Activated CD8-positive, alpha-beta memory T cell treated with anti-CD3 and anti-CD28 coated beads for 1 hour (primary cell): ENCODE data around the gene HOXB1.
"Not testable (repeated sequence)": the region's sequence is repeated elsewhere in the genome, so short reads cannot be mapped to it uniquely, and the experiment has no call there.

Experiments used
- DNase-seq, 2 donors: peaks; one replicate each; pipeline ENCODE4 v3.0.0-alpha.2; 2020; ENCODE audit warnings: low read depth in 1 of 2; ENCODE audit errors: extremely low read depth in 1 of 2

Gene HOXB1

GRCh38 chr17:48499735-48500434 is 30.9 kb downstream of the HOXB1 start:
- DNase-seq, result no peak

GRCh38 chr17:48499248-48499647 is 31.6 kb downstream of the HOXB1 start:
- DNase-seq, result no peak

GRCh38 chr17:48498164-48498850 is 32.5 kb downstream of the HOXB1 start:
- no peak for DNase-seq

- DNase-seq, result no peak
Observed at GRCh38 chr17:48497103-48497502, 33.7 kb downstream of the HOXB1 start.

- DNase-seq, result no peak
Observed at GRCh38 chr17:48494335-48494734, 36.5 kb downstream of the HOXB1 start.

- peak; percentile 17 to 59 for DNase-seq
Observed at GRCh38 chr17:48492401-48493298, 38.2 kb downstream of the HOXB1 start.

GRCh38 chr17:48491527-48492273 is 39.1 kb downstream of the HOXB1 start:
- no peak for DNase-seq

GRCh38 chr17:48490451-48490892 is 40.3 kb downstream of the HOXB1 start:
- DNase-seq, result no peak

- DNase-seq, result no peak
Observed at GRCh38 chr17:48489781-48490180, 41.0 kb downstream of the HOXB1 start.

GRCh38 chr17:48488548-48489106 is 42.2 kb downstream of the HOXB1 start:
- no peak for DNase-seq

- no peak for DNase-seq
Observed at GRCh38 chr17:48487221-48487620, 43.6 kb downstream of the HOXB1 start.

GRCh38 chr17:48486557-48486956 is 44.3 kb downstream of the HOXB1 start:
- DNase-seq, result no peak

GRCh38 chr17:48484850-48485249 is 46.0 kb downstream of the HOXB1 start:
- DNase-seq, result no peak

- no peak for DNase-seq
Observed at GRCh38 chr17:48484256-48484655, 46.6 kb downstream of the HOXB1 start.

- DNase-seq, result no peak
Observed at GRCh38 chr17:48483471-48484131, 47.2 kb downstream of the HOXB1 start.

- no peak for DNase-seq
Observed at GRCh38 chr17:48483004-48483403, 47.8 kb downstream of the HOXB1 start.

- not testable (repeated sequence) for DNase-seq
Observed at GRCh38 chr17:48482301-48482700, 48.5 kb downstream of the HOXB1 start.

- DNase-seq, result no peak
Observed at GRCh38 chr17:48479014-48479402, 51.8 kb downstream of the HOXB1 start.
